IPS DF 6.9 (cell line): Measurements from ENCODE around the gene CYP3A7.
A peak's percentile ranks its signal among the peaks of the same experiment; 100 is the strongest.
"Not testable (repeated sequence)": the region's sequence is repeated elsewhere in the genome, so short reads cannot be mapped to it uniquely, and the experiment has no call there.

Experiments
- DNase-seq: peaks from one replicate; pipeline ENCODE4 v3.0.0-alpha.2; 2013; ENCODE audit warnings: low read depth, low spot score
- H3K27ac ChIP-seq: one replicate; pipeline ENCODE4 v1.5.1; 2013; ENCODE audit warnings: low read length, control low read depth
- H3K27me3 ChIP-seq: 2 replicates; pipeline ENCODE4 v1.6.1; 2013; ENCODE audit warnings: mild to moderate bottlenecking, low read length; ENCODE audit not compliant: control insufficient read depth, insufficient read depth
- H3K36me3 ChIP-seq: 2 replicates; pipeline ENCODE4 v1.6.1; 2013; ENCODE audit warnings: low read length; ENCODE audit not compliant: control insufficient read depth, insufficient read depth
- H3K4me1 ChIP-seq: 2 replicates; pipeline ENCODE4 v1.6.1; 2013; ENCODE audit warnings: low read length; ENCODE audit not compliant: control insufficient read depth, insufficient read depth
- H3K4me3 ChIP-seq: 2 replicates; pipeline ENCODE4 v1.5.1; 2013; ENCODE audit warnings: mild to moderate bottlenecking, low read length
- H3K9me3 ChIP-seq: 2 replicates; pipeline ENCODE4 v1.6.1; 2013; ENCODE audit warnings: low read length, inconsistent platforms; ENCODE audit not compliant: control insufficient read depth, insufficient read depth
- WGBS: extraction: QIAGEN DNeasy Blood & Tissue Kit; methylation state at CpG from one replicate; pipeline ENCODE4 v1.1.7; 2013; ENCODE audit warnings: mixed read lengths, missing lambda C conversion rate; ENCODE audit not compliant: insufficient read length, insufficient coverage; 5-methylcytosine and 5-hydroxymethylcytosine counted together

The CYP3A7 gene

GRCh38 chr7:99699946-99700345 is 35.0 kb downstream of the CYP3A7 start:
- no CpG with 5 or more reads among the region's 5 CpGs for WGBS
- Histone ChIP-seq H3K36me3 (no peaks in the 10 kb centered on the region), H3K9me3 (no peaks in the 10 kb centered on the region), H3K4me3 (no peak overlapping the region), H3K27ac (no peak overlapping the region), H3K4me1 (no peaks in the 10 kb centered on the region), H3K27me3 (no peaks in the 10 kb centered on the region)
- no peak for DNase-seq

- H3K27me3 ChIP-seq, H3K4me1 ChIP-seq, H3K4me3 ChIP-seq, H3K9me3 ChIP-seq, H3K36me3 ChIP-seq, H3K27ac ChIP-seq, DNase-seq: not testable (repeated sequence)
- no CpG with 5 or more reads among the region's 6 CpGs for WGBS
Measured at GRCh38 chr7:99698867-99699730, 35.9 kb downstream of the CYP3A7 start.

GRCh38 chr7:99694912-99695304 is 40.1 kb downstream of the CYP3A7 start:
- Histone ChIP-seq H3K36me3 (no peaks in the 10 kb centered on the region), H3K4me3 (no peak overlapping the region), H3K9me3 (no peaks in the 10 kb centered on the region), H3K27me3 (no peaks in the 10 kb centered on the region), H3K4me1 (peaks cover 2% of the 10 kb centered on the region), H3K27ac (no peak overlapping the region)
- no CpG with 5 or more reads among the region's 1 CpG for WGBS
- no peak for DNase-seq

DNA sequence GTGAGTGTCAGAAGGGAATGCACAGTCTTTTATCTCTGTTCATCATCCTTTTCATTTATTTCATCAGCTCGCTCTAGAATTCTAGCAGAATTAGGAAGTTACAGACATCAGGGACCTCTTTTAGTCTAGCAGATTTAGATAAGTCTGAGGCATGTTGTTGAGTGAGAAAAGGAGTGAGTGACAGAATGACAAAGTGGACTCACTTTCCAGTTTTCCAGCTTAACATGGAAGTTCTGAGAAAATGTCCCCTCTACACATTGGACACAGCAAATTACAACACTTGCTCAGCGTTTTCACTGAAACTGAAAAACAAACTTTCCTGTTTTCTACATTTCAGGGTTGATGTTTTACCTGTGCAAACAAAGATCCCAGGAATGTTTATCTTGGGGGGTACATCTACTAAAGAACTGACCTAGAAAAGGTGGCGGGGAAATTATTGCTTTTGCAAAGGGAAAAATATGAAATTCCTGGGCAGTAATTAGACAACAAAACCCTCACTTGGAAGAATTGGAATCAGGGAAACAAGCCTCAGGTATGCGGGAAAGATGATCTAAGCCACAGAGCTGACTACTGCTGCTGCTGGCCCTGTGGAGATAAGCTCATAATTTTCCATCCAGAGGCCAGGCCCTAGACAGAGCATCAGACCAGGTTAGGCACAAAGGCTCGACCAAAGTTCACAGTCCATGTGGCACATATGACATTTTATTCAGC is 40.6 kb downstream of the CYP3A7 start:
- Histone ChIP-seq H3K9me3 (no peaks in the 10 kb centered on the region), H3K4me1 (peaks cover 2% of the 10 kb centered on the region), H3K27ac (no peak overlapping the region), H3K27me3 (no peaks in the 10 kb centered on the region), H3K4me3 (no peak overlapping the region), H3K36me3 (no peaks in the 10 kb centered on the region)
- DNase-seq: no peak
- WGBS: no CpG with 5 or more reads among the region's 5 CpGs

DNA sequence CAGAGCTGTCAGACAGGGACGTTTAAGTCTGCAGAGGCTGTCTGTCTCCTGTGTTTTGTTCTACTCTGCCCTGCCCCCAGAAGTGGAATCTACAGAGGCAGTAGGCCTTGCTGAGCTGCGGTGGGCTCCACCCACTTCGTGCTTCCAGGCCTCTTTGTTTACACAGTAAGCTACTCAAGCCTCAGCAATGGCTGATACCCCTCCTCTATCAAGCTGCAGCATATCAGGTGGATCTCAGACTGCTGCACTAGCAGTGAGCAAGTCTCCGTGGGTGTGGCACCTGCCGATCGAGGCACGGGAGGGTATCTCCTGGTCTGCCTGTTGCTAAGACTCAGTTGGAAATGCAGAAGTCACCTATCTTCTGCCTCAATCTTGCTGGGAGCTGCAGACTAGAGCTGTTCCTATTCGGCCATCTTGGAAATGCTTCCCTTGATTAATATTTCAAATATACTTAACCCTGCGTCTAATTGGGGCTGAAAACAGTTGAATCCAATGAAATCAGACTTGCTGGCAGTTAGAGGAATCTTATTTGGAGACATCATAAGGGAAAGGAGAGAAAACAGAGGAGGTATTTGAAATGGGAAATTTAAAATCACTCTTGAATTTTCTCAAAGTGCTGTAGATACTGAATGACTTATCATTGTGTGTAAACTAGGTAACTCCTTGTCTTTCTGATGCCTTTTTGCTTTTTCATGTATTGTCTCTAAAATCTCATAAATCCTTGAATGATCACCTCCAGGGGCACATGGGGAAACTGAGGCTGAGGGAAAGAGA is 41.4 kb downstream of the CYP3A7 start:
- Histone ChIP-seq H3K4me3 (no peak overlapping the region), H3K27me3 (no peaks in the 10 kb centered on the region), H3K9me3 (no peaks in the 10 kb centered on the region), H3K36me3 (no peaks in the 10 kb centered on the region), H3K27ac (no peak overlapping the region), H3K4me1 (peaks cover 2% of the 10 kb centered on the region)
- WGBS: no CpG with 5 or more reads among the region's 9 CpGs
- peak; percentile 13 for DNase-seq

DNA sequence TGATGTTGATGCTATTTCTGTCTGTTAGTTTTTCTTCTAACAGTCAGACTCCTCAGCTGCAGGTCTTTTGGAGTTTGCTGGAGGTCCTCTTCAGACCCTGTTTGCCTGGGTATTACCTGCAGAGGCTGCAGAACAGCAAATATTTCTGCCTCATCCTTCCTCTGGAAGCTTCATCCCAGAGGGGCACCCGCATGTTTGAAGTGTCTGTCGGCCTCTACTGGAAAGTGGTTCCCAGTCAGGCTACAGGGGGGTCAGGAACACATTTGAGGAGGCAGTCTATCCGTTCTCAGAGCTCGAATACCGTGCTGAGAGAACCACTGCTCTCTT is 41.9 kb downstream of the CYP3A7 start:
- DNase-seq: no peak
- Histone ChIP-seq H3K9me3 (no peaks in the 10 kb centered on the region), H3K36me3 (no peaks in the 10 kb centered on the region), H3K4me3 (no peak overlapping the region), H3K27ac (no peak overlapping the region), H3K4me1 (peaks cover 2% of the 10 kb centered on the region), H3K27me3 (no peaks in the 10 kb centered on the region)
- no CpG with 5 or more reads among the region's 5 CpGs for WGBS

- not testable (repeated sequence) for H3K4me1 ChIP-seq, H3K27ac ChIP-seq, DNase-seq, H3K36me3 ChIP-seq, H3K9me3 ChIP-seq, H3K27me3 ChIP-seq, H3K4me3 ChIP-seq
- WGBS: no CpG with 5 or more reads among the region's 6 CpGs
Measured at GRCh38 chr7:99692563-99692962, 42.4 kb downstream of the CYP3A7 start.

- H3K9me3 ChIP-seq, H3K27me3 ChIP-seq, H3K4me1 ChIP-seq, H3K36me3 ChIP-seq, DNase-seq, H3K27ac ChIP-seq, H3K4me3 ChIP-seq: not testable (repeated sequence)
- no CpG with 5 or more reads among the region's 1 CpG for WGBS
Measured at GRCh38 chr7:99691658-99692057, 43.3 kb downstream of the CYP3A7 start.

DNA sequence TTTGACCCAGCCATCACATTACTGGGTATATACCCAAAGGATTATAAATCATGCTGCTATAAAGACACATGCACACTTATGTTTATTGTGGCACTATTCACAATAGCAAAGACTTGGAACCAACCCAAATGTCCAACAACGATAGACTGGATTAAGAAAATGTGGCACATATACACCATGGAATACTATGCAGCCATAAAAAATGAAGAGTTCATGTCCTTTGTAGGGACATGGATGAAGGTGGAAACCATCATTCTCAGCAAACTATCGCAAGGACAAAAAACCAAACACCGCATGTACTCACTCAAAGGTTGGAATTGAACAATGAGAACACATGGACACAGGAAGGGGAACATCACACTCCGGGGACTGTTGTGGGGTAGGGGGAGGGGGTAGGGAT is 44.1 kb downstream of the CYP3A7 start:
- H3K27ac ChIP-seq, H3K4me3 ChIP-seq, H3K27me3 ChIP-seq: not testable (repeated sequence)

GRCh38 chr7:99685871-99686608 is 49.0 kb downstream of the CYP3A7 start:
- not testable (repeated sequence) for H3K9me3 ChIP-seq, DNase-seq, H3K36me3 ChIP-seq, H3K4me1 ChIP-seq, H3K27me3 ChIP-seq, H3K4me3 ChIP-seq, H3K27ac ChIP-seq
- WGBS: no CpG with 5 or more reads among the region's 14 CpGs

More for the DNA sequence above, 44.1 kb downstream of the CYP3A7 start:
- not testable (repeated sequence) for H3K36me3 ChIP-seq, DNase-seq, H3K4me1 ChIP-seq, H3K9me3 ChIP-seq
- no CpG with 5 or more reads among the region's 4 CpGs for WGBS
